ENCODE measurements around the gene AGAP1.

- TF ChIP-seq CTCF (IDR thresholded peaks at IDR 0.05) (no peak), POLR2A (IDR thresholded peaks at IDR 0.05) (no peak)
Observed at GRCh38 chr2:235754357-235755207, 260.7 kb downstream of the AGAP1 start.

All from uterus (tissue), 2 donors.